ENCODE data around the gene KREMEN2.

KREMEN2 gene

DNA sequence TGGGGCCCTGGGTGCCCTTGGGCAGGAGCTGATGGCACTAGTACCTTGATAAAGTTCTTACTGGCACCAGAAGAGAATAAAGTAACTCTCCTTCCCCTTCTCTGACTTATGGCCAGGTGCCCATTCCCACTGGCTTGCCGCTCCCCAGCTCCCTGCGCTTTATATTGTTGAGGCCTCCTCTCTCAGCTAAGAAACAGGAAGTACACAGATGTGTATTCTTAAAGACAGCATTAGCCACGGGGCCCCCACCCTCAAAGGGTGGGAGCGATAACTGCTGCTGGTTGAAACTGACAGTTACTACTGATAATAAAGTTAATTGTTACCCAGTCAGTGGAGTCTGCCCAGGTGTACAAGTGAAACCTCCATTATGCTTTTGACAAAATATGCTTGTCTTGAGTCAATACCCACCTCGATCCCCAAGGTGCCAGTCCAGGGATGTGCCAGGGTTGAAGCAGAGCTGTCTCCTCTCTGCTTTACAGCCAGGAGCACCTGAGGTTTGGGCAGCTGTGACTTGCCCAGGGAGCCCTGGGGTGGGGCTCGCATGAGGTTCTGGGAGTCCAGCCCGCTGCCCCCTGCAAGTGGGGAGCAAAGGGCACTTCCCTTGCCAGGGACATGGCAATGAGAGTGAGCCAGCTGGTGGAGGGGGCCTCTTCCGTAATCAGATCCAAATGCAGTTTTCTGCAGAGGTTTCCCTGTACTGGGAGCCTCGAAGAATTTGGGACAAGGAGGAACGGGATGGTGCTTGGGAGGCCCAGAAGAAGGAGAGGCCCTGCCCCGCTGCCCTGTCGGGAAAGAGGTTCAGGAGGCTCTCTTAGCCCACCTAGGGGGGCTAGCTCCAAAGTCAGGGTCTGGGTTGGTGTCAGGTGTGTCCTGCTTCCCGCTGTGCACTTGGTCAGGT lies 43.2 kb downstream of the KREMEN2 start:
- no peak for DNase-seq

DNA sequence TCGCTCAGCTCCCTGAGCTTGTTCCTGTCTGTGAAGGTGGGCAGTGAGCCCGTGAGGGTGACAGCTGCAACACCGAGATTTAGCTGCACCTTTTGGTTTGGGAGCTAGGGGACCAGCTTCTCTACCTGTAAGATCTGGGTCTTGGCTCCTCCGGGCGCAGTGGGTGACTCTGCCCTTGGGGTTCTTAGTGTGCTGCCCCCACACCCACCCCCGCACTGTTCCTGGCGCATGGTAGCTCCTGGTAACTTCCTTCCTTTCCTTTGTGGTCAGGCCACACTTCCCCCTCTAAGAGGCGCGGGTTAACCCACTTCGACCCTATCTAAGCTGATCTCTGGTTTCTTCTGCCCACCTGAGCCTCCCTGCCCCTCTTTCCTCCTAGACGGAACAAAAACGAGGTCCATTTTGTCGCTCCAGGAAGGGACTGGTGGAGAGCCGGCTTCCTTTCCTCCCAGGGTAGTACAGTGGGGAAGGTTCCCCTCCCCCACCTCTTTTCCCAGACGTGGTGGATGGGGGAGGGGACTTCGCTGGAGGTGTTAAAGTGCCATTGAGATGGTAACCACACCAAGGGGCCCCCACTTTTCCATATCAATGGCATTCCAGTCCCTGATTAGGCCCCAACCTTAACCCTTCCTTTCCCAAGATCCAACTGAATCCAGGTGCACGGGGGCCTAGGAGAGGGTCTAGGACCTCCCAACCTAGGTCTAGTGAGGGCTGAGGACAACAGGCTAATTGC lies 44.0 kb downstream of the KREMEN2 start:
- peak; percentile 32 for DNase-seq

DNA sequence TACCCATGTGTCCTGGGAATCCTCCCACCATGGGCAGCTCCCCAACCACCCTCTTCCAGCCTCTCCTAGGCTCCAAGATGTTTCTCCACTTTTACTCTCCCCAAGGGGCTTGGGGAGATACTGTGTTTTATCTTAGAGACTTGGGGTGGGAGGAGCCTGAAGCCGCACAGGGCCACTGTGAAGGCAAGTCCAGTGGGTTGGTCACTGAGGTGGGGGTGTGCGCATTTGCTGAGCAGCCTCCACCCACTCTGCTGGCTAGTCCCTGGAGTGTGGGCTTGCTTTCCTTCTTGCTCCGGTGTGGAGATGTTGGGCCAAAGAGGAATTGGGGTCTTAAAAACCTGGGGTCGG lies 44.6 kb downstream of the KREMEN2 start:
- no peak for DNase-seq

DNA sequence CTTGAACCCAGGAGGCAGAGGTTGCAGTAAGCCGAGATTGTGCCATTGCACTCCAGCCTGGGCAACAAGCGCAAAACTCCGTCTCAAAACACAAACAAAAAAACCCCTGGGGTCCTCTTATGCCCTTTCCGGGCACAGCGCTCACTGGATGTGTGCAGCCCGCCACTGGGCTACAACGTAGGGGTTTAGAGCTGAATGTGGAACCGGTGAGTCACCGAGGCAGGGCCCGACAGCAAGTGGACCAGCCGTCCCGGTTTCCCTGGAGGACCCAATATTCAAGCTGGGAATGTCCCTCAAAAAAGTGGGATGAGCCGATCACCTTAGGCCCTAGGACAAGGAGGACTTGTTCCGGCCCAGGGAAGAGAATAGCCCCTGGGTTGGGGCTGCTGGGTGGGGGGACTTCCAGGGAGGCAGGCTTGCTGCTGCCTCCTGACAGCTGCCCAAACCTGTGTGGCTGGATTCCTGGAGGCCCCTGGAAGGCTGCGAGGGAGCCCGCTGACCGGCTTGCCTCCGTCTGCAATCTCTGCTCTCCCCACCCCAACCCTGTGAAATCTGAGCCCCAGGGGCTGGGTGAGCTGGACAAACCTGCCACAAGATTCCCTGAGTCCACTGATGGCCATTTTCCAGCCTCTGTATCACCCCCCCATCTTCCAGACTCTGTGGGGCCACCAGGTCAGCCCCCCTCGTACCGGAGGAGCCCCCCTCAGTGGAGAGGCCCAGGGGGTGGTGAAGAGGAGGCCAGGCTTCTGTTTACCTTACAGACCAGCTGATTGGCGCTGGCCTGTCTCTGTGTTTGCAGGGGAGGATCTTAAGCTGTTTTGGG lies 45.7 kb downstream of the KREMEN2 start:
- DNase-seq: no peak

DNA sequence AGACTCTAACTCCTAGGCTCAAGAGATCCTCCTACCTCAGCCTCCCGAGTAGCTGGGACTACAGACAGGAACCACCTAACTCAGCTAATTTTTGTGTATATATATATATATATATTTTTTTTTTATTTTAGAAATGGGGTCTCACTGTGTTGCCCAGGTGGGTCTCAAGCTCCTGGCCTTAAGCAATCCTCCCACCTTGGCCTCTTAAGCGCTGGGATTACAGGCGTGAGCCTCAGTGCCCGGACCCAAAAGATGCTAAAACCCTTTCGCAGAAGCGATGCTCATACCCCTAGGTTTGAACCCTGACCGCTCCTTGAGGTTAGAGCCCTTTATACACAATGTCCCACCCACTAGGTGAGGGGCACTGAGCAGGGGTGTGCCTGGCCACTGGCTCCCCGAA lies 46.4 kb downstream of the KREMEN2 start:
- DNase-seq: no peak

DNA sequence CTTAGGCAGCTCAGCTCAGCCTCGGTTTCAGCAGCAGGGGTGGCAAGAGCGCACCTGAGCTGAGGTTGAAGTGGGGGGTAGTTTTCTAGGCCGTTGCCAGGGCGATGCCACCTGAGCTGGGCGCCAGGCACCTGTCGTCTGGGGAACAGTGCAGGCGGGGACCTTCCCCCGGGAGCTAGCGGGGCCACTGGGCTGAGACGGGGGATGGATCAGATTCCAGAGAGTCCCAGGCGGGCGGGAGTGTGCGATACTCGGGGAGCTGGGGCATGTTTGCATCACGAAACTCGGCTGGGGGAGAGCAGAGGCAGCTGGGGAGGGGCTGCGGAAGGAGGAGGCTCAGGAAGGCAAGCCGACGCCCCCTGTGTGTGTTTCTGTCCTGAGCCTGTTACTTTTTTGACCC lies 48.2 kb downstream of the KREMEN2 start:
- DNase-seq: no peak

DNA sequence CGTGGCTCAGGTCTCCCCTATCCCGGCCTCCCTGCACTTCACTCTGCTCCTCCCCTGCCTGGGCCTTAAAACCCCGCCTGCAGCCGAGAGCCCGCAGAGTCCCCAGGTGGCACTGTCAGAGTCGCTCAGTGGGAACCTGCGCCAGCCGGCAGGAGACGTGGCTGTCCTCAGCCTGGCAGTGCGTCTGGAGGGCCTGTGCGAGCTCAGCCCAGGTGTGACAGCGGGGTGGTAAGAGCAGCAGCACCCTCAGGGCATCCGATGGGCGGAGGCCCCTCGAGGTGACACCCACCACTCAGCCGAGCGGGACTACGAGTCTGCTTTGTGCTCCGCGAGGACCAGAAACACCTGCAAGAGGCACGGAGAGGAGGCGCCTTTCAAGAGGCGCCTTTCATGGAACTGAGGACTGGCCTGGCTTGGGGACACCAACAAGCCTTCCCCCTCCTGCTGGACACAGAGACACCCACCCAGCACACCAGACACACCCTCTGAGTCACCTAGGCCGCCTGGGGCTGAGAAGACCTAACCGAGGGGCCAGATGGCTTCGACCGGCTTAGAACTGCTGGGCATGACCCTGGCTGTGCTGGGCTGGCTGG lies 48.8 kb downstream of the KREMEN2 start, which contains the start of gene CLDN9:
Gene CLDN9, plus strand, starts transcription at position 96 of the 593 bp plus-strand sequence. Its CDS starts 440 bp downstream, at position 536.
- DNase-seq: no peak

DNA sequence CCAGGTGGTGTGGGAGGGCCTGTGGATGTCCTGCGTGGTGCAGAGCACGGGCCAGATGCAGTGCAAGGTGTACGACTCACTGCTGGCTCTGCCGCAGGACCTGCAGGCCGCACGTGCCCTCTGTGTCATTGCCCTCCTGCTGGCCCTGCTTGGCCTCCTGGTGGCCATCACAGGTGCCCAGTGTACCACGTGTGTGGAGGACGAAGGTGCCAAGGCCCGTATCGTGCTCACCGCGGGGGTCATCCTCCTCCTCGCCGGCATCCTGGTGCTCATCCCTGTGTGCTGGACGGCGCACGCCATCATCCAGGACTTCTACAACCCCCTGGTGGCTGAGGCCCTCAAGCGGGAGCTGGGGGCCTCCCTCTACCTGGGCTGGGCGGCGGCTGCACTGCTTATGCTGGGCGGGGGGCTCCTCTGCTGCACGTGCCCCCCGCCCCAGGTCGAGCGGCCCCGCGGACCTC lies 49.4 kb downstream of the KREMEN2 start:
- no peak for DNase-seq

DNA sequence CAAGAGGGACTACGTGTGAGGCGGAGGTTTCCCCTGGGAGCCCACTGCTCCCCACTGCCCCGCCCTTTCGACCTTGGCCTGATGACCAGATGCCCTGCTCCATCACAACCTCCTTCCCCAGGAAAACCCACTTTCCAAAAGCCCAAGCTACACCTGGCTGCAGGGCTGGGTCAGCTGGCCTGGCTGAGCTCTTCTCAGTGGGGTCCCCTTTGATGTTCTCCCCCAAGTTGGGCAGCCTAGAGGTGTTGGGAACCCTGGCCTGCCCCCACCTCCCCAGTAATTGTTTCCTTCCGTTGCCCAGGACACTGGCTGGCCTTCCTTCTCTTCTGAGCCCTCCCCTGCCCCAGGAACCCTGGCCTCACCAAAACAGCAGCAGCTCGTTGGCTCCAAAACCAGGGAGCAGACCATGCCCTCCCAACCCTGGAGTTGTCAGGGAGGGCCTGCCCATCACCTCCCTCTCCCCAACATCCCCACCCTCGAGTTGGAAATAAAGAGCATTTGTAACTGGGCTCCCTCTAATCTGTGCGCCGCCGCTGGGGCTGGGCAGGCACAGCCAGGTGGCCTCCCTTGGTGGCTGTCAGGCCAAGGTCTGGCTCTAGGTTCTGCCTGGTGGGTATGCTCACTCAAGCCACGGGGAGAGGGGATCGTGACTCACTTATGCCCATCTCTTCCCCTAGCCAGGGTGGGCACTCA lies 50.1 kb downstream of the KREMEN2 start:
- DNase-seq: no peak

DNA sequence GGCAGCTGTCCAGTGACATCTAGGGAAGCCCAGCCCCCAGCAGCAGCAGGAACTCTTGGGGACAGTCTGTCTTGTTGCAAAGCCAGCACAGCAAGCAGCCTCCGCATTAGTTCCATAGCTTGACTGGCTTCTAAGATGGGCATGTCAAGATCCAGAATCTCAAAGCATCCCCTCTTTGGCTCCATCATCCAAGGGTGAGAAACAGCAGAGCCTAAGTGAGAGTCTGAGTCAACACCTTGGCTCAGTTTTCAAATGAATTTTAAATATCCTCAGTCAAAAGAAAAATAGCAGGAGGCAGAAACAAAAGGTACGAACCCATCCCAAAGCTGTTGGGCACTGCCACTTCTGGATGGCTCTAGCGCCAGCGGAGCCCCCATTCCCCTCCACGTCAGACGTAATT lies 50.9 kb downstream of the KREMEN2 start:
- DNase-seq: no peak

DNA sequence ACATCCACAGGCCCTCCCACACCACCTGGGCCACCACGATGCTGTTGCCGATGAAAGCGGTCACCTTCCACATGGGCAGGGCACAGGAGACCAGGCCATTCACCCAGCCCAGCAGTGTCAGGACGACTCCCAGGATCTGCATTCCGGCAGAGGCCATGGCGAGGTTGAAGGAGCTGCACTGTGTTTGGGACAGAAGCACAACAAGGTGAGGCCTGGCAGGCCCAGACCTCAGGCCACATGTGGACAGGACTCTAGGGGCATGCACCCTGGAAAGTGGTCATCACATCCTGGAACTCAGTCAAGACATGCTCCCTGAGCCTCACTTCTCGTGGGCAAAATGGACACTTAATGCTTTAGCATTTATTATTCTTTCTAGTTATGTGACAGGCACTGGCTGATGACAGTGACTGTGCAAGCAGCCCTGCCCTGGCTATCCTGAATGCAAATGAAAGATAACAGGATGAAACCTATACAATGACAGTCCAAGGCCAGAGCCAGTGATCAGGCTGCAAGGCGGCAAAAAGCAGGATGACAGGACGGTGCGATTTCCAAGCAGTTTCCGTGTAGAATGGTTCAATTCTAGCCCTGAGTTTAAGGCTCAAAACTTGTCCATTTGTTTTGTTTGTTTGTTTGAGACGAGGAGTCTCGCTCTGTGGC lies 51.9 kb downstream of the KREMEN2 start:
- no peak for DNase-seq

DNA sequence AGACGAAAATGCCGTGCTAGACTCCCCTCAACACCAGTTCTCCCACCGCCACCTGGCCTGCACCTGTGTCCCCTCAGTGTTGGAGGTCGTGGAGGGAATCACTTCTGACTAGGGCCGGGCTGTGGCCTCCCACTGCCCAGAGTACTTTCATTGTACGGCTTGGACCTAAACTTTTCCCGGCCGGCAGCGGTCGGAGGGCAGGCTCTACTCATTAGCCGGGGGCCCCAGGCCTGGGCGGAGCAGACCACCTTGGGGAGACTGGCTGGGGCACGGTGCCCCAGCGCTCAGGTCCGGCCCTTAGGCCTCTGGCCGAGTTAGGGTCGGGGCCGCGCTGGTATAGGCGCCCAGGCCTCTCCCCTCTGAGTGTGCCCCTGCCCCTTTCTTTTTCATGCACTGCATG lies 53.3 kb downstream of the KREMEN2 start:
- DNase-seq: no peak
